HepG2 (cell line): ENCODE results near the gene SLC39A3. TPM values are rescaled to one million over a fixed set of nuclear protein-coding genes. Genes with fewer than 3 reads are reported as not detected.

Source experiments
- ATF3 ChIP-seq: sonication (generic); formaldehyde crosslinking; IDR thresholded peaks from 2 replicates; pipeline ENCODE4 v1.4.0; 2020; ENCODE audit warnings: missing genetic modification reagents
- EEA1 ChIP-seq: sonication (generic); formaldehyde crosslinking; IDR thresholded peaks from 2 replicates; pipeline ENCODE4 v1.5.1; 2020; ENCODE audit warnings: mild to moderate bottlenecking, missing genetic modification reagents, borderline replicate concordance
- FUBP1 ChIP-seq: sonication (generic); formaldehyde crosslinking; IDR thresholded peaks from 2 replicates; pipeline ENCODE4 v1.5.1; 2020; ENCODE audit warnings: missing genetic modification reagents, mild to moderate bottlenecking, borderline replicate concordance
- HNRNPK ChIP-seq: fragments of 200-400 bp; formaldehyde crosslinking; IDR thresholded peaks from 2 replicates; pipeline ENCODE4 v1.6.1; 2018; ENCODE audit warnings: low read length, low read depth, moderate library complexity, mild to moderate bottlenecking; ENCODE audit not compliant: poor library complexity, severe bottlenecking
- HNRNPL ChIP-seq: fragments of 200-400 bp; formaldehyde crosslinking; IDR thresholded peaks from 2 replicates; pipeline ENCODE4 v1.6.1; 2017; ENCODE audit warnings: mild to moderate bottlenecking, low read depth, low read length
- JUNB ChIP-seq: sonication (generic); formaldehyde crosslinking; IDR thresholded peaks from 2 replicates; pipeline ENCODE4 v1.8.0; 2022; ENCODE audit warnings: missing genetic modification reagents, mild to moderate bottlenecking, borderline replicate concordance
- MEIS2 ChIP-seq: sonication (generic); formaldehyde crosslinking; IDR thresholded peaks from 2 replicates; pipeline ENCODE4 v1.9.0; 2021; ENCODE audit warnings: mild to moderate bottlenecking, missing genetic modification reagents
- NCOR1 ChIP-seq: fragments of 200-600 bp; sonication (generic); IDR thresholded peaks from 2 replicates; pipeline ENCODE4 v1.7.0; 2017; ENCODE audit warnings: antibody characterized with exemption, low read length, borderline replicate concordance
- RNF219 ChIP-seq: sonication (generic); formaldehyde crosslinking; IDR thresholded peaks from 2 replicates; pipeline ENCODE4 v1.5.0; 2020; ENCODE audit warnings: mild to moderate bottlenecking, missing genetic modification reagents
- SKI ChIP-seq: fragments of 450-650 bp; IDR thresholded peaks from one replicate; pipeline ENCODE4 v1.6.1; 2018; ENCODE audit warnings: mild to moderate bottlenecking; ENCODE audit not compliant: partially characterized antibody
- SYNCRIP ChIP-seq: fragments of 200-400 bp; formaldehyde crosslinking; IDR thresholded peaks from 2 replicates; pipeline ENCODE4 v1.6.1; 2018; ENCODE audit warnings: mild to moderate bottlenecking, low read depth, low read length; ENCODE audit not compliant: insufficient read depth
- TRIM22 ChIP-seq: fragments of 450-650 bp; IDR thresholded peaks from 2 replicates; pipeline ENCODE4 v1.6.1; 2017
- ZBTB42 ChIP-seq: sonication (generic); formaldehyde crosslinking; IDR thresholded peaks from 2 replicates; pipeline ENCODE4 v1.5.0; 2020; ENCODE audit warnings: mild to moderate bottlenecking, missing genetic modification reagents
- ZNF18 ChIP-seq: sonication (generic); formaldehyde crosslinking; IDR thresholded peaks from 2 replicates; pipeline ENCODE4 v1.8.0; 2022; ENCODE audit warnings: mild to moderate bottlenecking, missing genetic modification reagents; ENCODE audit not compliant: insufficient replicate concordance
- ZNF3 ChIP-seq: IDR thresholded peaks from 2 replicates; pipeline ENCODE4 v1.7.0; 2017; ENCODE audit warnings: inconsistent platforms
- ZNF552 ChIP-seq: sonication (generic); formaldehyde crosslinking; IDR thresholded peaks from 2 replicates; pipeline ENCODE4 v1.9.0; 2022; ENCODE audit warnings: missing genetic modification reagents, mild to moderate bottlenecking, borderline replicate concordance
- ZNF740 ChIP-seq: sonication (generic); formaldehyde crosslinking; IDR thresholded peaks from 2 replicates; pipeline ENCODE4 v1.4.0; 2020; ENCODE audit warnings: missing genetic modification reagents
- ZNF772 ChIP-seq: sonication (generic); formaldehyde crosslinking; IDR thresholded peaks from 2 replicates; pipeline ENCODE4 v1.5.0; 2020; ENCODE audit warnings: mild to moderate bottlenecking, missing genetic modification reagents
- ZNF773 ChIP-seq: sonication (generic); formaldehyde crosslinking; IDR thresholded peaks from 2 replicates; pipeline ENCODE4 v1.4.0; 2020; ENCODE audit warnings: missing genetic modification reagents, borderline replicate concordance
- polyA plus RNA-seq, 8 experiments: library from polyadenylated mRNA; depleted of rRNA in 3 of 8; stranded (reverse) in 7 of 8; unstranded in 1 of 8; fragments of >200 nt; fragmentation: Illumina TruSeq in 4 of 8; extraction: Trizol in 4 of 8; gene quantifications; 2 replicates each; pipeline versions ENCODE4 v1.2.1 to v1.2.3, GENCODE V29; 2011 to 2016; ENCODE audit warnings: low read depth in 4 of 8, missing spikeins in 1 of 8, mixed read lengths in 1 of 8; ENCODE audit not compliant: insufficient read depth in 1 of 8
- total RNA-seq, 5 experiments: library from RNA; depleted of rRNA; stranded (reverse); fragments of >200 nt; fragmentation: Illumina TruSeq; extraction: Trizol; gene quantifications; 2 replicates each; pipeline ENCODE4 v1.2.3, GENCODE V29; 2016; ENCODE audit warnings: low read depth in 1 of 5

Gene SLC39A3
- total and polyA plus RNA-seq, 2 of the 13 experiments (the other 11 are each of a cell fraction or from before 2014, with no cell fraction given) = 33.6 to 41.6 TPM

- TF ChIP-seq ZNF772 (CRISPR knock-in tag) (no peak), EEA1 (CRISPR knock-in tag) (no peak), ZNF773 (no peak), FUBP1 (CRISPR knock-in tag) (no peak), NCOR1 (peak; percentile 41; the same call in 1 of the 2 replicates), ZNF552 (no peak), ZNF740 (CRISPR knock-in tag) (no peak), ATF3 (peak; percentile 87), ZNF3 (CRISPR knock-in tag) (no peak), HNRNPL (no peak), ZNF18 (CRISPR knock-in tag) (no peak), TRIM22 (no peak), ZBTB42 (CRISPR knock-in tag) (no peak), MEIS2 (no peak; the same call in 1 of the 2 replicates), SKI (peak; percentile 13), JUNB (CRISPR knock-in tag) (no peak), SYNCRIP (no peak), HNRNPK (no peak), RNF219 (CRISPR knock-in tag) (no peak)
Measured at GRCh38 chr19:2775556-2776430, 36.0 kb upstream of the SLC39A3 start (continued).
